ENCODE results near the gene RHBDF1.

DNA sequence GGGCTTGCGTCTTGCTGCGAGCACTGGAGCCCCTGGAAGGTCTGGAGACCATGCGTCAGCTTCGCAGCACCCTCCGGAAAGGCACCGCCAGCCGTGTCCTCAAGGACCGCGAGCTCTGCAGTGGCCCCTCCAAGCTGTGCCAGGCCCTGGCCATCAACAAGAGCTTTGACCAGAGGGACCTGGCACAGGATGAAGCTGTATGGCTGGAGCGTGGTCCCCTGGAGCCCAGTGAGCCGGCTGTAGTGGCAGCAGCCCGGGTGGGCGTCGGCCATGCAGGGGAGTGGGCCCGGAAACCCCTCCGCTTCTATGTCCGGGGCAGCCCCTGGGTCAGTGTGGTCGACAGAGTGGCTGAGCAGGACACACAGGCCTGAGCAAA, 13.0 kb upstream of the RHBDF1 start:
- TF ChIP-seq, protein P1, sequence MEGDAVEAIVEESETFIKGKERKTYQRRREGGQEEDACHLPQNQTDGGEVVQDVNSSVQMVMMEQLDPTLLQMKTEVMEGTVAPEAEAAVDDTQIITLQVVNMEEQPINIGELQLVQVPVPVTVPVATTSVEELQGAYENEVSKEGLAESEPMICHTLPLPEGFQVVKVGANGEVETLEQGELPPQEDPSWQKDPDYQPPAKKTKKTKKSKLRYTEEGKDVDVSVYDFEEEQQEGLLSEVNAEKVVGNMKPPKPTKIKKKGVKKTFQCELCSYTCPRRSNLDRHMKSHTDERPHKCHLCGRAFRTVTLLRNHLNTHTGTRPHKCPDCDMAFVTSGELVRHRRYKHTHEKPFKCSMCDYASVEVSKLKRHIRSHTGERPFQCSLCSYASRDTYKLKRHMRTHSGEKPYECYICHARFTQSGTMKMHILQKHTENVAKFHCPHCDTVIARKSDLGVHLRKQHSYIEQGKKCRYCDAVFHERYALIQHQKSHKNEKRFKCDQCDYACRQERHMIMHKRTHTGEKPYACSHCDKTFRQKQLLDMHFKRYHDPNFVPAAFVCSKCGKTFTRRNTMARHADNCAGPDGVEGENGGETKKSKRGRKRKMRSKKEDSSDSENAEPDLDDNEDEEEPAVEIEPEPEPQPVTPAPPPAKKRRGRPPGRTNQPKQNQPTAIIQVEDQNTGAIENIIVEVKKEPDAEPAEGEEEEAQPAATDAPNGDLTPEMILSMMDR (IDR thresholded peaks at IDR 0.05; ENCODE audit: poor library complexity) = no peak
- TF ChIP-seq EZH2phosphoT487 (IDR thresholded peaks at IDR 0.05; ENCODE audit: low read depth, severe bottlenecking, unreplicated experiment) (no peak), EZH2 (IDR thresholded peaks at IDR 0.05; ENCODE audit: borderline replicate concordance) (no peak)

Measured in hepatocyte (in vitro differentiated cells).